H1 (cell line): Measurements from ENCODE around the gene TP73. TPM values are rescaled to one million over a fixed set of nuclear protein-coding genes. Genes with fewer than 3 reads are reported as not detected.

Experiments
- CTCF ChIA-PET: fragments of 300-600 bp; sonication (Branson Sonifier 250); formaldehyde crosslinking; loops from one replicate; lab custom pipeline; 2021; ENCODE audit not compliant: partially characterized antibody; lab: Charles Lee
- POLR2A ChIA-PET: fragments of 300-600 bp; sonication (Branson Sonifier 250); formaldehyde crosslinking; loops from one replicate; lab custom pipeline; 2021; ENCODE audit warnings: inconsistent platforms; ENCODE audit not compliant: partially characterized antibody; lab: Charles Lee
- DNase-seq, 2 experiments: peaks; one replicate each; pipeline versions ENCODE4 v3.0.0 to v3.0.0-alpha.2; 2010 to 2022; ENCODE audit warnings: low spot score in 2 of 2, low read depth in 1 of 2, mixed read lengths in 1 of 2
- FAIRE-seq: peaks from 2 replicates; lab custom pipeline; 2011; peaks lifted over from hg19 to GRCh38; lab: Jason Lieb, UNC
- H2AFZ ChIP-seq: 2 replicates; pipeline ENCODE4 v1.8.1; 2012; ENCODE audit warnings: low read length, inconsistent platforms
- H2AK5ac ChIP-seq: 2 replicates; pipeline ENCODE4 v1.6.1; 2013; ENCODE audit warnings: low read depth, low read length
- H2BK120ac ChIP-seq: replicated peaks from 2 replicates; pipeline ENCODE3; 2013; ENCODE audit warnings: low read depth, low read length, inconsistent platforms
- H2BK12ac ChIP-seq: 2 replicates; pipeline ENCODE4 v1.6.1; 2013; ENCODE audit warnings: low read depth, low read length
- H2BK15ac ChIP-seq: 2 replicates; pipeline ENCODE4 v1.6.1; 2013; ENCODE audit warnings: low read length
- H2BK20ac ChIP-seq: 2 replicates; pipeline ENCODE4 v1.6.1; 2013; ENCODE audit warnings: low read length
- H2BK5ac ChIP-seq: 2 replicates; pipeline ENCODE4 v1.6.1; 2013; ENCODE audit warnings: low read depth, low read length
- H3K14ac ChIP-seq: 2 replicates; pipeline ENCODE4 v1.6.1; 2013; ENCODE audit warnings: inconsistent platforms; ENCODE audit not compliant: insufficient read length
- H3K18ac ChIP-seq: 2 replicates; pipeline ENCODE4 v1.6.1; 2013; ENCODE audit warnings: low read length; ENCODE audit errors: extremely low read depth
- H3K23ac ChIP-seq: 2 replicates; pipeline ENCODE4 v1.6.1; 2013; ENCODE audit warnings: inconsistent platforms; ENCODE audit not compliant: insufficient read length
- H3K23me2 ChIP-seq: 2 replicates; pipeline ENCODE4 v1.6.1; 2013; ENCODE audit warnings: low read depth, low read length
- H3K27ac ChIP-seq: 2 replicates; pipeline ENCODE4 v1.6.1; 2011; ENCODE audit warnings: low read depth, low read length, inconsistent platforms
- H3K27me3 ChIP-seq, 4 experiments: replicated peaks in 1 of 4; 1 replicate in 1 of 4; 2 replicates in 3 of 4; pipeline versions ENCODE4 v1.6.1 to v1.8.1; 2011 to 2013; ENCODE audit warnings: low read length in 3 of 4, mild to moderate bottlenecking in 3 of 4, inconsistent platforms in 2 of 4, mixed read lengths in 2 of 4, moderate library complexity in 1 of 4; ENCODE audit not compliant: control insufficient read depth in 3 of 4, insufficient read depth in 3 of 4; ENCODE audit errors: extremely low read depth in 1 of 4
- H3K36me3 ChIP-seq, 4 experiments: 2 replicates each; pipeline versions ENCODE4 v1.6.1 to v1.8.1; 2011 to 2013; ENCODE audit warnings: mild to moderate bottlenecking in 4 of 4, low read length in 3 of 4, moderate library complexity in 2 of 4, control low read depth in 1 of 4, inconsistent platforms in 1 of 4; ENCODE audit not compliant: insufficient read depth in 4 of 4, control insufficient read depth in 2 of 4
- H3K4ac ChIP-seq: replicated peaks from 2 replicates; pipeline ENCODE3; 2013; ENCODE audit warnings: low read length, low read depth, mixed read lengths, inconsistent platforms; ENCODE audit not compliant: insufficient read length
- H3K4me1 ChIP-seq, 4 experiments: replicated peaks in 1 of 4; 1 replicate in 1 of 4; 2 replicates in 3 of 4; pipeline versions ENCODE4 v1.6.1 to v1.8.1; 2011 to 2013; ENCODE audit warnings: low read length in 3 of 4, inconsistent platforms in 2 of 4, mixed read lengths in 1 of 4; ENCODE audit not compliant: insufficient read depth in 4 of 4, control insufficient read depth in 3 of 4
- H3K4me2 ChIP-seq, 2 experiments: 2 replicates each; pipeline versions ENCODE4 v1.6.1 to v1.8.1; 2011 to 2013; ENCODE audit warnings: low read depth in 2 of 2, low read length in 2 of 2, control low read depth in 1 of 2, inconsistent platforms in 1 of 2, mild to moderate bottlenecking in 1 of 2; ENCODE audit not compliant: insufficient read depth in 1 of 2
- H3K4me3 ChIP-seq, 4 experiments: fragments of 200-600, 300-600 bp in 1 of 4; sonication (generic), shearing (Covaris generic), sonication (Bioruptor Twin) in 1 of 4; 2 replicates each; pipeline versions ENCODE4 v1.5.1 to v1.8.1; 2011 to 2016; ENCODE audit warnings: low read length in 4 of 4, low read depth in 3 of 4, control low read depth in 2 of 4, inconsistent platforms in 2 of 4, mild to moderate bottlenecking in 2 of 4, mixed read lengths in 1 of 4, moderate library complexity in 1 of 4; ENCODE audit not compliant: insufficient read depth in 2 of 4; ENCODE audit errors: extremely low read depth in 1 of 4
- H3K56ac ChIP-seq: replicated peaks from 2 replicates; pipeline ENCODE3; 2013; ENCODE audit warnings: low read depth, mild to moderate bottlenecking, mixed read lengths, low read length, inconsistent platforms; ENCODE audit not compliant: insufficient read length
- H3K79me1 ChIP-seq: 2 replicates; pipeline ENCODE4 v1.6.1; 2013; ENCODE audit warnings: low read depth, low read length, control low read depth
- H3K79me2 ChIP-seq, 2 experiments: 2 replicates each; pipeline versions ENCODE4 v1.6.1 to v1.8.1; 2012 to 2013; ENCODE audit warnings: low read length in 2 of 2, mild to moderate bottlenecking in 2 of 2, inconsistent platforms in 1 of 2; ENCODE audit not compliant: insufficient read depth in 2 of 2, control insufficient read depth in 1 of 2
- H3K9ac ChIP-seq, 4 experiments: replicated peaks in 1 of 4; 1 replicate in 1 of 4; 2 replicates in 3 of 4; pipeline versions ENCODE4 v1.6.1 to v1.8.1; 2011 to 2013; ENCODE audit warnings: low read depth in 3 of 4, low read length in 3 of 4, control low read depth in 2 of 4, mild to moderate bottlenecking in 2 of 4, moderate library complexity in 2 of 4, inconsistent platforms in 1 of 4; ENCODE audit errors: extremely low read depth in 1 of 4
- H3K9me3 ChIP-seq, 2 experiments: 2 replicates each; pipeline versions ENCODE4 v1.6.1 to v1.8.1; 2012 to 2013; ENCODE audit warnings: mild to moderate bottlenecking in 2 of 2, moderate library complexity in 2 of 2, control low read depth in 1 of 2, inconsistent platforms in 1 of 2, low read depth in 1 of 2, low read length in 1 of 2, mixed read lengths in 1 of 2; ENCODE audit not compliant: insufficient read depth in 2 of 2
- H4K20me1 ChIP-seq, 2 experiments: replicated peaks in 1 of 2; 2 replicates each; pipeline versions ENCODE3 to v1.8.1; 2011 to 2013; ENCODE audit warnings: inconsistent platforms in 2 of 2, low read length in 2 of 2, mild to moderate bottlenecking in 1 of 2; ENCODE audit not compliant: insufficient read depth in 2 of 2, control insufficient read depth in 1 of 2
- H4K5ac ChIP-seq: 2 replicates; pipeline ENCODE4 v1.6.1; 2013; ENCODE audit warnings: low read length, low read depth, mixed read lengths, inconsistent platforms; ENCODE audit not compliant: insufficient read length
- H4K8ac ChIP-seq: 2 replicates; pipeline ENCODE4 v1.8.0; 2013; ENCODE audit warnings: mild to moderate bottlenecking, moderate library complexity, low read length, inconsistent platforms; ENCODE audit not compliant: insufficient read depth; ENCODE audit errors: extremely low read depth
- H4K91ac ChIP-seq: replicated peaks from 2 replicates; pipeline ENCODE3; 2013; ENCODE audit warnings: low read length, mixed read lengths, inconsistent platforms; ENCODE audit not compliant: insufficient read length
- ASH2L ChIP-seq: fragments of 200-600, 300-600 bp; sonication (generic); IDR thresholded peaks from one replicate; pipeline ENCODE4 v1.7.1; 2017; ENCODE audit warnings: low read length
- BACH1 ChIP-seq: IDR thresholded peaks from 2 replicates; pipeline ENCODE4 v1.6.1; 2012; ENCODE audit warnings: low read length, improper control_type of control experiment
- CTBP2 ChIP-seq: IDR thresholded peaks from 2 replicates; pipeline ENCODE4 v1.7.0; 2011; ENCODE audit warnings: borderline replicate concordance, mild to moderate bottlenecking, moderate library complexity, mixed read lengths, low read length; ENCODE audit not compliant: insufficient read depth, insufficient read length
- KDM5A ChIP-seq: fragments of 200-600 bp; IDR thresholded peaks from 2 replicates; pipeline ENCODE4 v1.7.1; 2012; ENCODE audit warnings: mild to moderate bottlenecking, low read length, inconsistent platforms, mixed read lengths
- NRF1 ChIP-seq: IDR thresholded peaks from 2 replicates; pipeline ENCODE4 v1.6.1; 2011; ENCODE audit warnings: mild to moderate bottlenecking, low read depth, low read length, improper control_type of control experiment
- POLR2A ChIP-seq, 2 experiments: IDR thresholded peaks; 1 replicate in 1 of 2; 2 replicates in 1 of 2; pipeline ENCODE4 v1.6.1; 2011; ENCODE audit warnings: low read depth in 2 of 2, low read length in 2 of 2, mild to moderate bottlenecking in 2 of 2; ENCODE audit errors: control extremely low read depth in 1 of 2
- RBBP5 ChIP-seq: IDR thresholded peaks from 2 replicates; pipeline ENCODE4 v1.7.1; 2012; ENCODE audit warnings: low read depth, mild to moderate bottlenecking, inconsistent platforms, low read length, moderate library complexity, borderline replicate concordance
- RFX5 ChIP-seq: IDR thresholded peaks from 2 replicates; pipeline ENCODE4 v1.6.1; 2011; ENCODE audit warnings: low read depth, low read length, improper control_type of control experiment, borderline replicate concordance
- TAF1 ChIP-seq: IDR thresholded peaks from 2 replicates; pipeline ENCODE4 v1.6.1; 2011; ENCODE audit warnings: mild to moderate bottlenecking, low read depth, low read length
- TAF7 ChIP-seq: optimal IDR thresholded peaks from 2 replicates; pipeline ENCODE3; 2011; ENCODE audit warnings: low read depth, mild to moderate bottlenecking, inconsistent platforms, low read length, moderate library complexity, borderline replicate concordance
- ZNF274 ChIP-seq: IDR thresholded peaks from 2 replicates; pipeline ENCODE4 v1.7.0; 2012; ENCODE audit warnings: low read length, borderline replicate concordance; ENCODE audit errors: extremely low read depth
- WGBS, 2 experiments: shearing (Covaris generic) in 1 of 2; methylation state at CpG; one replicate each; pipeline versions ENCODE4 v1.1.6 to v1.1.7; 2013 to 2015; ENCODE audit warnings: low lambda C conversion rate in 2 of 2, mixed read lengths in 2 of 2, inconsistent platforms in 1 of 2, low coverage in 1 of 2, missing lambda C conversion rate in 1 of 2; ENCODE audit not compliant: insufficient replicate concordance in 2 of 2, insufficient coverage in 1 of 2, insufficient read length in 1 of 2; ENCODE audit errors: extremely low coverage in 1 of 2, missing lambda C conversion rate in 1 of 2; 5-methylcytosine and 5-hydroxymethylcytosine counted together
- polyA plus RNA-seq, 7 experiments: library from polyadenylated mRNA; depleted of rRNA in 3 of 7; stranded (reverse) in 5 of 7; unstranded in 2 of 7; fragments of >200 nt in 5 of 7; fragments of 200-250 nt in 2 of 7; gene quantifications; 1 replicate in 5 of 7; 2 replicates in 1 of 7; 4 replicates in 1 of 7; pipeline versions ENCODE4 v1.2.1 to v1.2.3, GENCODE V29; 2011 to 2013; ENCODE audit warnings: missing spikeins in 2 of 7, mixed read lengths in 2 of 7
- total RNA-seq: library from RNA; stranded (reverse); fragmentation: NEBNext Ultra II Directional; extraction: Animal tissue kit (Norgen Biotek cat#: 25700); gene quantifications from 2 replicates; pipeline ENCODE4 v1.2.1, GENCODE V29; 2021

Gene TP73
- total and polyA plus RNA-seq, 2 of the 8 experiments (the other 6 are each of a cell fraction or from before 2014, with no cell fraction given): 2.6 to 3.1 TPM

DNA sequence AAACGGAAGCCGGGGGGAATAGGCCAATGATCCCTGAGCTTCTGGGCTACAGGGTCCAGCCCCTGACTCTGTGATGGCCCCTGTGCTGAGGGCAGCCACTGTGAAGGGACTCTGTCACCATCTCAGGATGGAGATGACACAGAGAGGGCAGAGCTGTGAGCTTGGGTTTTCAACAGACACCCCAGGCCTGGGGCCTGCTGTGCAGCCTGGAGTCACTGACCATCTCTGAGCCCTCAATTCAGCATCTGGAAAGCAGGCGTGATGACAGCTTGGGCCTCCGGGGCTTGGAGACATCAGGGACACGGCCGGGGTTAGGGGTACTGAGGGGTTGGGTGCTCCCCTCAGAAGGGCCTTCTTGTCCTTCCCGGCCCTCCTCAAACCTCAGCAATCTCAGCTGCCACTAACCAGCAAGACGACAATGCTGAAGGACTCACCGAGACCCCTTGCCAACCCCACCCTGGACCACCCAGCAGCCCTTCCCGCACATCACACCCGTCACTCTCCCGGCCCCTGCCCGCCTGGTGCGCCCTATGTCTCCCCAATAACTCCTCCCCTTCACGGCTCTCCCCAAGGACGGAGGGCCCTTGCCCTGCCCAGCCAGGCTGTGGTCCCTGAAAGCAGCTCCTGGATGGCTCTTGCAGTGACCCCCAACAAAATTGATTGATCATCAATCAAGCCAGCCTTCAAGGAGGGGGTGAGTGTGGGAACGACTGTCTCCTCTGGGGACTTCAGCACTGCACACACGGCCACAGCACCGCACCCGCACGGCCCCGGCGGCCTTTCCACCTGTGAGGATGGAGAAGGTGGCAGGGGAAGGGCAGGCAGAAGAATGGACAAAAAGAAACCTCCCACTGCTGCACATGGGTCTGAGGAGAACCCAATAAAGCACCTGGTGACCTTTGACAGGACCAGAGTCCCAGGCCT lies 45.3 kb upstream of the TP73 start:
- no peak overlapping the region for H2BK5ac ChIP-seq
- H3K18ac ChIP-seq: no peak overlapping the region
- no peak overlapping the region for H3K14ac ChIP-seq
- H2BK15ac ChIP-seq: no peak overlapping the region
- H3K27ac ChIP-seq: no peak overlapping the region
- H4K91ac ChIP-seq: no peak overlapping the region
- H3K23me2 ChIP-seq: peaks cover 19% of the 10 kb centered on the region; the same call in 1 of the 2 replicates
- no peak overlapping the region for H2BK20ac ChIP-seq
- no peak overlapping the region for H2AK5ac ChIP-seq
- peaks cover 0 to 19% (median 11%) of the 10 kb centered on the region in 4 experiments; a peak in 6 of 7 replicates for H3K4me1 ChIP-seq
- no peak overlapping the region for H2AFZ ChIP-seq
- peaks cover 0 to 14% of the 10 kb centered on the region in 2 experiments; a peak in 3 of 4 replicates for H3K79me2 ChIP-seq
- WGBS, 2 experiments: 85% methylated on average over 23 of the region's 23 CpGs; no CpG with 5 or more reads in 1 of the 2 experiments
- H3K23ac ChIP-seq: no peak overlapping the region
- no peak overlapping the region for H3K4ac ChIP-seq
- H3K27me3 ChIP-seq: peaks cover 2 to 4% (median 3%) of the 10 kb centered on the region in 4 experiments; a peak in 5 of 7 replicates
- no peak overlapping the region for H3K56ac ChIP-seq
- FAIRE-seq: no peak
- H3K4me3 ChIP-seq: no peak overlapping the region
- no peak overlapping the region for H2BK12ac ChIP-seq
- H4K5ac ChIP-seq: no peak overlapping the region
- peak overlapping the region; percentile 45; the same call in 1 of the 2 replicates for H4K8ac ChIP-seq
- H3K36me3 ChIP-seq: no peaks in the 10 kb centered on the region; a peak in 1 of 8 replicates
- ChIA-PET POLR2A (interaction anchor here (1.9 kb wide), 1 partner anchor 9 kb away, joined by 8 read pairs; no protein-coding TSS in a partner anchor), CTCF (interaction anchor here (0.8 to 6.4 kb wide), 12 partner anchors 8 to 154 kb away, joined by 3 to 84 read pairs (median 5); no protein-coding TSS in a partner anchor)
- H3K79me1 ChIP-seq: peaks cover 2% of the 10 kb centered on the region
- no peaks in the 10 kb centered on the region; a peak in 1 of 4 replicates for H3K9me3 ChIP-seq
- no peak overlapping the region for H3K9ac ChIP-seq
- no peak overlapping the region for H3K4me2 ChIP-seq
- no peak for DNase-seq
- peaks cover 0 to 10% of the 10 kb centered on the region in 2 experiments for H4K20me1 ChIP-seq
- H2BK120ac ChIP-seq: no peak overlapping the region
- TF ChIP-seq TAF7 (no peak), POLR2A (IDR thresholded peaks at IDR 0.05; ENCODE audit: control extremely low read depth in 1 of 2, low read depth in 2 of 2, low read length in 2 of 2) (no peak), ZNF274 (no peak), RFX5 (no peak), NRF1 (no peak), KDM5A (no peak), RBBP5 (no peak), TAF1 (no peak), CTBP2 (no peak), BACH1 (no peak), ASH2L (no peak)
